Chondrocyte (in vitro differentiated cells): ENCODE results near the gene ARAP1. TPM values are rescaled to one million over a fixed set of nuclear protein-coding genes. Genes with fewer than 3 reads are reported as not detected.

ENCODE experiments used
- DNase-seq: peaks from one replicate; pipeline ENCODE4 v3.0.0; 2021; ENCODE audit warnings: mixed read lengths, low spot score
- H3K27ac Mint-ChIP-seq: one replicate; pipeline ENCODE4 v1.8.0; 2021; ENCODE audit warnings: mild to moderate bottlenecking, moderate library complexity, mixed read lengths; ENCODE audit not compliant: unreplicated experiment
- H3K27me3 Mint-ChIP-seq: 2 replicates; pipeline ENCODE4 v1.8.0; 2021; ENCODE audit warnings: low read depth, mixed read lengths
- H3K36me3 Mint-ChIP-seq: 2 replicates; pipeline ENCODE4 v1.8.0; 2021; ENCODE audit warnings: low read depth, mixed read lengths
- H3K4me1 Mint-ChIP-seq: 2 replicates; pipeline ENCODE4 v1.8.0; 2021; ENCODE audit warnings: low read depth, mild to moderate bottlenecking, mixed read lengths
- H3K4me3 Mint-ChIP-seq: one replicate; pipeline ENCODE4 v1.8.0; 2021; ENCODE audit warnings: mild to moderate bottlenecking, moderate library complexity, mixed read lengths; ENCODE audit not compliant: unreplicated experiment
- H3K9me3 Mint-ChIP-seq: 2 replicates; pipeline ENCODE4 v1.8.0; 2021; ENCODE audit warnings: low read depth, mixed read lengths
- total RNA-seq: library from RNA; stranded (reverse); gene quantifications from 3 replicates; pipeline ENCODE4 v1.2.1, GENCODE V29; 2021
- TF ChIP-seq, protein P1 (sequence below): fragments of 200-600 bp; sonication (generic); IDR thresholded peaks from 2 replicates; pipeline ENCODE4 v1.5.0; 2021; ENCODE audit warnings: antibody characterized with exemption, mild to moderate bottlenecking, moderate library complexity

Gene ARAP1
- total RNA-seq, 1 donor from 2014 or later: 45.3 TPM

DNA sequence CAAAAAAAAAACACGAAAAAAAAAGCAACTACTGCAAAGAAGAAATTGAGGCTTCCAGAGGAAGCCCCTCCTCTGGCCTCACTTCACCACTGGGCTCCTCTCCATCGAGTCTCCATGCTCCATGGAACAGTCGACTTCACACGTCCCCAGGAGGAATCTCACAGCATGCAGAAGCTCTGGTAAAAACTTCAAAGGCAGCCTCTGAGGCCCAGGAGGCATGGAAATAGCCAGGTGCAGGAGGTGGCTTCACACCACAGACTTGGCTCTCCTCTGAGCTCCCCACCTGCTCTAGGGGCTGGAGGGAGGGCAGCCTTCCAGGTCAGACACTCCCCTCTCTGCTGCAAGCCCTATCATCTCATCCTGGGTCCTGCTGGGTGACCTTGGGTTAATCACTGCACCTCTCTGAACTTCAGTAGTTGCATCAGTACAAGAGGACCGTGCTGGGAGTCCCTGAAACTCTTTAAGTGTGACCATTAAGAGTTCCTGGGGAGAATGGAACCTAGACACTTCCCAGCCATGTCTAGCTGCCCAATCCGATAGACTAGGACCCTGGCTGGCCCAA, 86.2 kb downstream of the ARAP1 start:
- TF ChIP-seq, protein P1, sequence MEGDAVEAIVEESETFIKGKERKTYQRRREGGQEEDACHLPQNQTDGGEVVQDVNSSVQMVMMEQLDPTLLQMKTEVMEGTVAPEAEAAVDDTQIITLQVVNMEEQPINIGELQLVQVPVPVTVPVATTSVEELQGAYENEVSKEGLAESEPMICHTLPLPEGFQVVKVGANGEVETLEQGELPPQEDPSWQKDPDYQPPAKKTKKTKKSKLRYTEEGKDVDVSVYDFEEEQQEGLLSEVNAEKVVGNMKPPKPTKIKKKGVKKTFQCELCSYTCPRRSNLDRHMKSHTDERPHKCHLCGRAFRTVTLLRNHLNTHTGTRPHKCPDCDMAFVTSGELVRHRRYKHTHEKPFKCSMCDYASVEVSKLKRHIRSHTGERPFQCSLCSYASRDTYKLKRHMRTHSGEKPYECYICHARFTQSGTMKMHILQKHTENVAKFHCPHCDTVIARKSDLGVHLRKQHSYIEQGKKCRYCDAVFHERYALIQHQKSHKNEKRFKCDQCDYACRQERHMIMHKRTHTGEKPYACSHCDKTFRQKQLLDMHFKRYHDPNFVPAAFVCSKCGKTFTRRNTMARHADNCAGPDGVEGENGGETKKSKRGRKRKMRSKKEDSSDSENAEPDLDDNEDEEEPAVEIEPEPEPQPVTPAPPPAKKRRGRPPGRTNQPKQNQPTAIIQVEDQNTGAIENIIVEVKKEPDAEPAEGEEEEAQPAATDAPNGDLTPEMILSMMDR: no peak
- Mint-ChIP-seq H3K4me1 (no peaks in the 10 kb centered on the region), H3K27me3 (peaks cover 52% of the 10 kb centered on the region), H3K36me3 (peaks cover 2% of the 10 kb centered on the region), H3K4me3 (no peak overlapping the region), H3K27ac (no peak overlapping the region), H3K9me3 (no peaks in the 10 kb centered on the region)
- DNase-seq: no peak

DNA sequence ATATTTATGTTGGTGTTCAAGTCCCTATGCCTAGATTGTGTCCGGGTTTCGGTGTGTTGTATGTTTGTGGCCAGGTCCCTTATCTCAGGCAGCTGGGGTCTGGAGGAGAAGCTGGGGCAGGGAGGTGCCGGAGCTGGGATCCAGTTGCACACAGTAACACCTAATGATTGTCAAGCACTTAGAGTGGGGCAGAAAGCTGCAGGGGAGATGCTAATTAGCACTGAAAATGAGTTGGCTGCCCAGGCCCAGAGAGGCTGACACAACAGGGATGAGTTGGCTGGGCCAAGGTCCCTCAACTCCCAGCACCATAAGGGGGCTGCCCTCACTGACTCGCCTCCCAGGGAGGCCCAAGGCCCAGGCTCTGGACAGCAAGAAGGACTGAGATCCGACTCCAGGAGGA, 90.2 kb downstream of the ARAP1 start:
- Mint-ChIP-seq H3K9me3 (no peaks in the 10 kb centered on the region), H3K36me3 (no peaks in the 10 kb centered on the region), H3K4me1 (no peaks in the 10 kb centered on the region), H3K27ac (no peak overlapping the region), H3K4me3 (no peak overlapping the region), H3K27me3 (peaks cover 57% of the 10 kb centered on the region)
- TF ChIP-seq, protein P1: no peak
- no peak for DNase-seq

DNA sequence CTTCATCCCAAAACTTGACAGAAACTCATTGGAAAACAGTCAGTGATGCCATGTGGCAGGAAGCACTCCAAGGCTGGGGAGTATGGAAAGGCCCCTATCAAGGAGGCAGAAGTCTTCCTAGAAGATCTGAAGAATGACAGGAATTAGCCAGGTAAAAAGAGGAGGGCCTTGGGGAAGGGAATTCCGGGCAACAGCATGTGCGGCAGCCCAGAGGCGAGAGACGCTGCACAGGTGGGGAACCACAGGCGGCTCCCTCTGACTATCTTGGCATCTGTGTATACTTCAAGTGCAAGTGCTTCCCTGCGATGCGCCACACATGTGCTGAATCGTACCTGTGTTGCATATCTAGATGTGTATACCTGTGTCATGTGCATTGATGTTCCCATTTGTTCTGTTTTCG, 90.7 kb downstream of the ARAP1 start:
- no peaks in the 10 kb centered on the region for H3K4me1 Mint-ChIP-seq
- peaks cover 56% of the 10 kb centered on the region for H3K27me3 Mint-ChIP-seq
- H3K36me3 Mint-ChIP-seq: no peaks in the 10 kb centered on the region
- H3K4me3 Mint-ChIP-seq: no peak overlapping the region
- TF ChIP-seq, protein P1: no peak
- H3K27ac Mint-ChIP-seq: no peak overlapping the region
- DNase-seq: no peak
- no peaks in the 10 kb centered on the region for H3K9me3 Mint-ChIP-seq

DNA sequence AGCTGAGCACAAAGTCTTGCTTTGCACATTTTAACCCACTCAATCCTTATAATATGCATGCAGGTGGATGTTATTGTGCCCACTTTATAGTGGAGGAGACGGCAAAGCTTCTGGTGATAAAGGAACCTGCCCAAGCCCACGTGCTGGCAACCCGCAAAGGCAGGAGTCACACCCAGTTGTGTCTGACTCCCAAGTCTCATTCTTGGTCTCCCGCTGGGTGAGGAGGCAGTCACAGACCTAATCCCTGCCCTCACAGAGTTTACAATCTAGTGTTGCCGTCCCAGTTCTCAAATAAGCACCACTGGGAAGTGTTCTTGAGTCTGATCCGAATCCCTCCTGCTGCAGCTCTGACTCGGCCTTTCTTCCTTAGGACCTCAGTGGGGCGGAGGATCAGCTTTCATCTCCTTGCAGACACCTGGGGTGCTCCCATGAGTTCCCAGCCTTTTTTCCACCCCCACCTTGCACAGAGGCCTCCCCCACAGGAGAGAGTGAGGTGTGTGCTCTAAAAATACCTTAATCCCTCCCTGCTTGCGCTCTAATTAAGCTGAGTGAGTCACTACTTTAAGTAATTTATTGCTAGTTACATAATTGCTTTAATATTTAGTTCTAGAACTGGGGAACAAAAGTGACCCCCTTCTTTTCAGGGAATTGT, 93.1 kb downstream of the ARAP1 start:
- Mint-ChIP-seq H3K36me3 (no peaks in the 10 kb centered on the region), H3K27ac (no peak overlapping the region), H3K4me1 (no peaks in the 10 kb centered on the region), H3K4me3 (no peak overlapping the region), H3K9me3 (no peaks in the 10 kb centered on the region), H3K27me3 (peaks cover 46% of the 10 kb centered on the region)
- TF ChIP-seq, protein P1: no peak
- DNase-seq: no peak

DNA sequence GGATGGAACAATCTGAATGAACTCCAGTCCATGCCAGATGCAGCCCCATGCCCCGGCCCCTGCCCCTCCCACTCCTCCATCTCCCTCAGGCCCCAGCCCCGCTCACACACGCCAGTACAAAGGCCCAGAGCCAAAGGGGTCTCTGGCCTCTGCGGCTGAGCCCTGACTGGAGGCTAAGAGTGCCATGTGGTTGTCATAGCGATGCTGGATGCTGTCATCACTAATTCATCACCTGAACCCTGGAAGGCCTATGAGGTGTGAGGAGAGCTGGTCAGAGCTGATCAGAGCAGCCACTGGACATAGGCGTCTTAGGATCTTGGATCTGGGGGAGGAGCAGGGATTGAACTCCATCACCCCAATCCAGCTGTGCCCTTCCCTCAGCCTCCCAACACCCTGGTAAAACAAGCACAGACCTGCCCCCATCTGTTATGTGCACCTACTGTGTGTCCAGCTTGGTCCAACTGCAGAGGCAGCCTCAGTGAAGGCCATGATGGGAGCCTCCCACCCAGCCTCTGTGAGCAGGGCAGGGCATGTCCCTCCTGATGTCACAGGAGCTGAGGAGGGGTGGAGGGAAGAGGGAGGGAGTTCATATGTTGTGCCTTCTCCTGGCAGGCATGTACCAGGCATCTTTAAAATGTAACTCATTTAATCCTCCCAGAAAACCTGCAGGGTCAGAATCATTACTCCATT, 94.7 kb downstream of the ARAP1 start:
- H3K27me3 Mint-ChIP-seq: peaks cover 43% of the 10 kb centered on the region
- DNase-seq: no peak
- H3K36me3 Mint-ChIP-seq: no peaks in the 10 kb centered on the region
- no peaks in the 10 kb centered on the region for H3K9me3 Mint-ChIP-seq
- no peak overlapping the region for H3K27ac Mint-ChIP-seq
- H3K4me3 Mint-ChIP-seq: no peak overlapping the region
- H3K4me1 Mint-ChIP-seq: no peaks in the 10 kb centered on the region
- TF ChIP-seq, protein P1: no peak
